Measurements from ENCODE around the gene SOBP. TPM values are rescaled to one million over a fixed set of nuclear protein-coding genes. Genes with fewer than 3 reads are reported as not detected.

The SOBP gene
- total RNA-seq, 1 experiment from 2014 or later: 10.1 TPM

DNA sequence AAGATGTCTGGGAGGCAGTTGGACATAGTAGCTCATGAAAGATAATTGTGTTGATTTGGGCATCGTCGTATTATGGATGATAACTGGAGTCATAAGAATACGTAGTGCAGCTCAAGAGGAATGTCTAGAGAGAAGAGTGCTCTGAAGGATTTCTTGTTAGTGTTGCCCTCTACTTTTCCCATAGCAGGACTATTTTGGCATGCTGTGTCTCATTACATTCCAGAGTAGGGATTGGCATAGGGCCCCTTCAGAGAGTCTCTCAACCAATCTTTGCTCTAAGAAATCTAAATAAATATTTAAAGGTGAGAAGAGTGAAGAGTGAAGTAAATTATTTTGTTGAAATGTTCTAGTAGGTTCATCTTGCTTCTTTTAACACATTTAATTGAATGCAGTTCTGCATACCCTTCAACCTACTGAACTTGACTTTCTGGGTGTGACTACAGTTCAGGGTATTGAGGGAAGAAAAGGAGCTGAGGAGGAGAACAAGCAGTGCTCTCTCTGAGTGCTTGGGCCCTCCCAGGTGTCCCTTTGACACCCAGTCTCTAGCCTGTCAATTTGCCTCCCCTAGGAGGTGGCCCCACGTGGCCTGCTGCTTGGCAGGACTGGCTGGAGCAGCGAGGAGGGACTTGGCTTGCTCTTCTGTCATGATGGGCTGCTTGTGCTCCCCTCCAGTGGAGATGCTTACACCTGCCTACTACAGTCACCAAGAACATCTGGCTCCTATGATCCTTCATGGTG, 33.3 kb downstream of the SOBP start (continued):
- no peak for TF ChIP-seq MLX (CRISPR knock-in tag; IDR thresholded peaks at IDR 0.05)

DNA sequence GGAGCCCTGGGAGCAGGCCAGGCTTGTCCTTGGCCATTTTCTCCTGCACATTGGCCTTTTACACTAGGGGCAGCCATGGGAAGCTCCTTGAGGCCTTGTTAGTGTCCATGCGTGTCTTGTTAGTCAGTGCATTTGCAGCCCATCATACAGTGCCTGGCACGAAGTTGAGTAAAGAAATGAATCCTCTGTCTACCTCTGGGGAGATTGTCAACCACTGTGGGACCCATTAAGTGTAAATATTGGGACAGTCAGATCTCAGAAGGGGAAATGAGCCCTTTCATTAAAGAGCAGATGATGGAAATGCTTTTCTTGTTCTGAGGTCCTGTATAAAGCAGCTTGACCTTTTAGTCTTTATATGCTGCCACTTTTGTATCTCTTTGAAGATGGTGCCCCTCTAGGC, 33.9 kb downstream of the SOBP start:
- no peak overlapping the region for H3K27ac Mint-ChIP-seq
- H3K4me1 Mint-ChIP-seq: peaks cover 11% of the 10 kb centered on the region
- no peaks in the 10 kb centered on the region for H3K27me3 Mint-ChIP-seq (ENCODE audit: low read depth)
- no peaks in the 10 kb centered on the region; the same call in 1 of the 2 replicates for H3K36me3 Mint-ChIP-seq
- POLR2A ChIA-PET: no interaction called here
- CTCF ChIA-PET: no interaction called here
- DNase-seq (ENCODE audit: low spot score): no peak
- no peak overlapping the region for H3K4me3 Mint-ChIP-seq
- ATAC-seq: no peak
- no peaks in the 10 kb centered on the region for H3K9me3 Mint-ChIP-seq
- TF ChIP-seq ESRRA (CRISPR knock-in tag; IDR thresholded peaks at IDR 0.05; ENCODE audit: borderline replicate concordance): no peak
- no peak for TF ChIP-seq FOXK1 (CRISPR knock-in tag; IDR thresholded peaks at IDR 0.05)
- TF ChIP-seq OVOL2 (CRISPR knock-in tag; IDR thresholded peaks at IDR 0.05; ENCODE audit: borderline replicate concordance): no peak
- no peak for TF ChIP-seq TEAD1 (CRISPR knock-in tag; IDR thresholded peaks at IDR 0.05)
- TF ChIP-seq SOX15 (CRISPR knock-in tag; IDR thresholded peaks at IDR 0.05): no peak
- no peak for TF ChIP-seq HMGA2 (CRISPR knock-in tag; IDR thresholded peaks at IDR 0.05)
- TF ChIP-seq ZNF423 (CRISPR knock-in tag; IDR thresholded peaks at IDR 0.05): no peak
- no peak for TF ChIP-seq ELF4 (CRISPR knock-in tag; IDR thresholded peaks at IDR 0.05; ENCODE audit: low read depth)
- no peak for TF ChIP-seq ZSCAN18 (CRISPR knock-in tag; IDR thresholded peaks at IDR 0.05)
- no peak for TF ChIP-seq CTCF (IDR thresholded peaks at IDR 0.05)
- TF ChIP-seq MXD4 (CRISPR knock-in tag; IDR thresholded peaks at IDR 0.05; ENCODE audit: borderline replicate concordance): no peak
- no peak for TF ChIP-seq SMAD3 (CRISPR knock-in tag; IDR thresholded peaks at IDR 0.05; ENCODE audit: borderline replicate concordance)
- TF ChIP-seq, protein P1, sequence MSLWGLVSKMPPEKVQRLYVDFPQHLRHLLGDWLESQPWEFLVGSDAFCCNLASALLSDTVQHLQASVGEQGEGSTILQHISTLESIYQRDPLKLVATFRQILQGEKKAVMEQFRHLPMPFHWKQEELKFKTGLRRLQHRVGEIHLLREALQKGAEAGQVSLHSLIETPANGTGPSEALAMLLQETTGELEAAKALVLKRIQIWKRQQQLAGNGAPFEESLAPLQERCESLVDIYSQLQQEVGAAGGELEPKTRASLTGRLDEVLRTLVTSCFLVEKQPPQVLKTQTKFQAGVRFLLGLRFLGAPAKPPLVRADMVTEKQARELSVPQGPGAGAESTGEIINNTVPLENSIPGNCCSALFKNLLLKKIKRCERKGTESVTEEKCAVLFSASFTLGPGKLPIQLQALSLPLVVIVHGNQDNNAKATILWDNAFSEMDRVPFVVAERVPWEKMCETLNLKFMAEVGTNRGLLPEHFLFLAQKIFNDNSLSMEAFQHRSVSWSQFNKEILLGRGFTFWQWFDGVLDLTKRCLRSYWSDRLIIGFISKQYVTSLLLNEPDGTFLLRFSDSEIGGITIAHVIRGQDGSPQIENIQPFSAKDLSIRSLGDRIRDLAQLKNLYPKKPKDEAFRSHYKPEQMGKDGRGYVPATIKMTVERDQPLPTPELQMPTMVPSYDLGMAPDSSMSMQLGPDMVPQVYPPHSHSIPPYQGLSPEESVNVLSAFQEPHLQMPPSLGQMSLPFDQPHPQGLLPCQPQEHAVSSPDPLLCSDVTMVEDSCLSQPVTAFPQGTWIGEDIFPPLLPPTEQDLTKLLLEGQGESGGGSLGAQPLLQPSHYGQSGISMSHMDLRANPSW (CRISPR knock-in tag; conservative IDR thresholded peaks at IDR 0.05; ENCODE audit: low read depth): no peak
- no peak for TF ChIP-seq CREM (CRISPR knock-in tag; IDR thresholded peaks at IDR 0.05)
- TF ChIP-seq RELA (CRISPR knock-in tag; IDR thresholded peaks at IDR 0.05; ENCODE audit: borderline replicate concordance): no peak
- no peak for TF ChIP-seq GRHL2 (CRISPR knock-in tag; IDR thresholded peaks at IDR 0.05; ENCODE audit: insufficient replicate concordance, severe bottlenecking)
- no peak for TF ChIP-seq ATF3 (CRISPR knock-in tag; conservative IDR thresholded peaks at IDR 0.05)
- TF ChIP-seq GABPB1 (CRISPR knock-in tag; IDR thresholded peaks at IDR 0.05): no peak
- TF ChIP-seq, protein P2, sequence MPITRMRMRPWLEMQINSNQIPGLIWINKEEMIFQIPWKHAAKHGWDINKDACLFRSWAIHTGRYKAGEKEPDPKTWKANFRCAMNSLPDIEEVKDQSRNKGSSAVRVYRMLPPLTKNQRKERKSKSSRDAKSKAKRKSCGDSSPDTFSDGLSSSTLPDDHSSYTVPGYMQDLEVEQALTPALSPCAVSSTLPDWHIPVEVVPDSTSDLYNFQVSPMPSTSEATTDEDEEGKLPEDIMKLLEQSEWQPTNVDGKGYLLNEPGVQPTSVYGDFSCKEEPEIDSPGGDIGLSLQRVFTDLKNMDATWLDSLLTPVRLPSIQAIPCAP (CRISPR knock-in tag; IDR thresholded peaks at IDR 0.05): no peak

Data from WTC11 (cell line).